HepG2 (cell line): ENCODE results near the gene IQCC. TPM values are rescaled to one million over a fixed set of nuclear protein-coding genes. Genes with fewer than 3 reads are reported as not detected.
A peak's percentile ranks its signal among the peaks of the same experiment; 100 is the strongest.

Experiments used
- ATAC-seq: fragments of 200-7000 bp; cut with Tn5 transposase; 3 replicates; pipeline ENCODE4 v1.9.1; 2020; ENCODE audit warnings: mild to moderate bottlenecking, moderate library complexity
- BruUV-seq: library from RNA; stranded (reverse); fragments of 400-500 nt; replicated peaks from 2 replicates; lab custom pipeline; 2021; lab: Mats Ljungman, UMichigan
- CTCF ChIA-PET: fragments of 300-600 bp; formaldehyde crosslinking; extraction: SDS; loops from one replicate; lab custom pipeline; 2021; ENCODE audit warnings: low total read pairs, inconsistent platforms, low intra/inter-chr PET ratio; lab: Yijun Ruan, JAX
- POLR2A ChIA-PET: fragments of 350-600 bp; sonication (Branson Sonifier 250); formaldehyde crosslinking; loops from one replicate; lab custom pipeline; 2020; ENCODE audit warnings: antibody characterized with exemption, inconsistent platforms; lab: Yijun Ruan, JAX
- DNase-seq: peaks from one replicate; pipeline ENCODE4 v3.0.0-alpha.2; 2015; ENCODE audit warnings: low spot score
- FAIRE-seq: peaks from 3 replicates; lab custom pipeline; 2011; peaks lifted over from hg19 to GRCh38; lab: Jason Lieb, UNC
- H2AFZ ChIP-seq: one replicate; pipeline ENCODE4 v1.6.1; 2011; ENCODE audit warnings: low read length, inconsistent platforms
- H3K27ac ChIP-seq: fragments of 300-600 bp; 3 replicates; pipeline ENCODE4 v1.8.0; 2011; ENCODE audit warnings: mixed run types, mild to moderate bottlenecking, mixed read lengths, low read length, inconsistent platforms; ENCODE audit not compliant: insufficient read depth; ENCODE audit errors: extremely low read length
- H3K27me3 ChIP-seq, 2 experiments: fragments of 200-600 bp in 1 of 2; 2 replicates in 1 of 2; 3 replicates in 1 of 2; pipeline versions ENCODE4 v1.6.0 to v1.8.0; 2011; ENCODE audit warnings: low read length in 2 of 2, mild to moderate bottlenecking in 2 of 2, moderate library complexity in 2 of 2, inconsistent platforms in 1 of 2; ENCODE audit not compliant: insufficient read depth in 2 of 2, control insufficient read depth in 1 of 2
- H3K36me3 ChIP-seq, 2 experiments: fragments of 200-600 bp in 1 of 2; replicated peaks in 1 of 2; 2 replicates in 1 of 2; 3 replicates in 1 of 2; pipeline versions ENCODE4 v1.5.1 to v1.8.0; 2011; ENCODE audit warnings: low read length in 2 of 2, inconsistent platforms in 1 of 2; ENCODE audit not compliant: insufficient read depth in 2 of 2, control insufficient read depth in 1 of 2
- H3K4me1 ChIP-seq: 2 replicates; pipeline ENCODE4 v1.5.1; 2012; ENCODE audit warnings: low read length, inconsistent platforms; ENCODE audit not compliant: insufficient read depth
- H3K4me2 ChIP-seq: 2 replicates; pipeline ENCODE4 v1.6.0; 2011; ENCODE audit warnings: low read depth, low read length, inconsistent platforms
- H3K4me3 ChIP-seq, 3 experiments: fragments of 200-600 bp in 1 of 3; sonication (generic), shearing (Covaris generic) in 1 of 3; replicated peaks in 1 of 3; 2 replicates each; pipeline ENCODE4 v1.5.1; 2011 to 2016; ENCODE audit warnings: low read length in 3 of 3, inconsistent platforms in 2 of 3, low read depth in 2 of 3, mild to moderate bottlenecking in 2 of 3, control low read depth in 1 of 3, mixed read lengths in 1 of 3; ENCODE audit not compliant: insufficient read depth in 1 of 3
- H3K79me2 ChIP-seq: one replicate; pipeline ENCODE4 v1.6.1; 2011; ENCODE audit warnings: low read length, inconsistent platforms; ENCODE audit not compliant: insufficient read depth
- H3K9ac ChIP-seq: 2 replicates; pipeline ENCODE4 v1.6.0; 2011; ENCODE audit warnings: mild to moderate bottlenecking, low read depth, low read length, inconsistent platforms; ENCODE audit not compliant: insufficient read depth
- H3K9me3 ChIP-seq: 2 replicates; pipeline ENCODE4 v1.5.1; 2012; ENCODE audit warnings: mild to moderate bottlenecking, low read length
- H4K20me1 ChIP-seq: 2 replicates; pipeline ENCODE4 v1.6.0; 2011; ENCODE audit warnings: inconsistent platforms, mild to moderate bottlenecking, low read length, moderate library complexity; ENCODE audit not compliant: insufficient read depth
- NBN ChIP-seq: fragments of 450-650 bp; conservative IDR thresholded peaks from 2 replicates; pipeline ENCODE4 v1.6.1; 2017
- NFIC ChIP-seq: IDR thresholded peaks from 2 replicates; pipeline ENCODE4 v1.6.1; 2012; ENCODE audit warnings: mild to moderate bottlenecking, low read length, inconsistent platforms
- PAF1 ChIP-seq: IDR thresholded peaks from 2 replicates; pipeline ENCODE4 v1.6.1; 2016; ENCODE audit warnings: missing genetic modification reagents, missing compliant biosample characterization
- POLR2A ChIP-seq, 2 experiments: IDR thresholded peaks; 2 replicates each; pipeline ENCODE4 v1.6.1; 2011; ENCODE audit warnings: low read depth in 2 of 2, low read length in 2 of 2, mild to moderate bottlenecking in 1 of 2, moderate library complexity in 1 of 2; ENCODE audit not compliant: insufficient read depth in 1 of 2
- POLR2G ChIP-seq: fragments of 200-400 bp; formaldehyde crosslinking; IDR thresholded peaks from 2 replicates; pipeline ENCODE4 v1.6.1; 2018; ENCODE audit warnings: mild to moderate bottlenecking, low read depth, low read length, moderate library complexity
- RFX1 ChIP-seq: fragments of 450-650 bp; IDR thresholded peaks from 2 replicates; pipeline ENCODE4 v1.6.1; 2017
- RORA ChIP-seq: sonication (generic); formaldehyde crosslinking; IDR thresholded peaks from 2 replicates; pipeline ENCODE4 v1.5.0; 2020; ENCODE audit warnings: mild to moderate bottlenecking, missing genetic modification reagents, moderate library complexity
- SKI ChIP-seq: fragments of 450-650 bp; IDR thresholded peaks from one replicate; pipeline ENCODE4 v1.6.1; 2018; ENCODE audit warnings: mild to moderate bottlenecking; ENCODE audit not compliant: partially characterized antibody
- ZNF550 ChIP-seq: sonication (generic); formaldehyde crosslinking; IDR thresholded peaks from 2 replicates; pipeline ENCODE4 v1.4.0; 2020; ENCODE audit warnings: mild to moderate bottlenecking, missing genetic modification reagents, borderline replicate concordance
- WGBS: methylation state at CpG from one replicate; pipeline ENCODE4 v1.1.6; 2017; ENCODE audit warnings: low lambda C conversion rate; 5-methylcytosine and 5-hydroxymethylcytosine counted together
- in situ Hi-C: cut with HindIII; loops from 2 replicates; pipeline ENCODE4 v1.10.0; 2017; ENCODE audit warnings: low pct_unique_long_range_greater_than_20kb; ENCODE audit not compliant: extremely low pct_ligation_motif_present
- intact Hi-C: fragments of 100-400 bp; cut with micrococcal nuclease; formaldehyde crosslinking; loops from one replicate; pipeline ENCODE4 v1.10.0; 2022; ENCODE audit not compliant: unreplicated experiment
- polyA plus RNA-seq, 8 experiments: library from polyadenylated mRNA; depleted of rRNA in 3 of 8; stranded (reverse) in 7 of 8; unstranded in 1 of 8; fragments of >200 nt; fragmentation: Illumina TruSeq in 4 of 8; extraction: Trizol in 4 of 8; gene quantifications; 2 replicates each; pipeline versions ENCODE4 v1.2.1 to v1.2.3, GENCODE V29; 2011 to 2016; ENCODE audit warnings: low read depth in 4 of 8, missing spikeins in 1 of 8, mixed read lengths in 1 of 8; ENCODE audit not compliant: insufficient read depth in 1 of 8
- total RNA-seq, 5 experiments: library from RNA; depleted of rRNA; stranded (reverse); fragments of >200 nt; fragmentation: Illumina TruSeq; extraction: Trizol; gene quantifications; 2 replicates each; pipeline ENCODE4 v1.2.3, GENCODE V29; 2016; ENCODE audit warnings: low read depth in 1 of 5
- TF ChIP-seq, protein P1 (sequence below): IDR thresholded peaks from 2 replicates; pipeline ENCODE4 v1.6.1; 2016; ENCODE audit warnings: mild to moderate bottlenecking

The IQCC gene
- total and polyA plus RNA-seq, 2 of the 13 experiments (the other 11 are each of a cell fraction or from before 2014, with no cell fraction given), result 1.7 to 3.0 TPM

DNA sequence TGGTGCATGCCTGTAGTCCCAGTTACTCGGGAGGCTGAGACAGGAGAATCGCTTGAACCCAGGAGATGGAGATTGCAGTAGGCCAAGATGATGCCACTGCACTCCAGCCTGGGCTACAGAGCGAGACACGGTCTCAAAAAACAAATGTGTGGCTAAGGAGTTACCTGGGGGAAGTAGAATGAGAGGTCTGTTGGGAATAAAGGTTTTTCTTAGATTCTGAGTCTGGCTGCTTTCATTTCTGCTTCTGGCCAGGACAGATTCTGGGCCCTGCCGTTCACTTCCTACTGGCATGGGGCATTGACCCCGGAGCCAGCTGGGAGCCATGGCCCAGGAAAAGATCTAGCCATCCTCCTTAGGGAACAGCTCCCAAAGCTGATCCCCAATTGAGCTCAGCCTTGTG is 3.0 kb downstream of the IQCC start:
- intact Hi-C loops (no loop called here), in situ Hi-C loops (no loop called here)
- FAIRE-seq (no peak), ATAC-seq (no peak), DNase-seq (no peak)
- H3K4me3 ChIP-seq, result no peak overlapping the region
- peaks cover 9% of the 10 kb centered on the region for H3K4me1 ChIP-seq
- H3K27me3 ChIP-seq, result no peaks in the 10 kb centered on the region
- no peaks in the 10 kb centered on the region for H3K9me3 ChIP-seq
- no peak overlapping the region for H2AFZ ChIP-seq
- H3K36me3 ChIP-seq, result no peaks in the 10 kb centered on the region; a peak in 1 of 5 replicates
- ChIA-PET CTCF (no interaction called here), POLR2A (no interaction called here)
- H3K79me2 ChIP-seq, result no peaks in the 10 kb centered on the region
- WGBS, result 91% methylated on average over 5 of the region's 6 CpGs
- no peak overlapping the region for H3K27ac ChIP-seq
- H3K9ac ChIP-seq, result no peak overlapping the region
- TF ChIP-seq, protein P1, sequence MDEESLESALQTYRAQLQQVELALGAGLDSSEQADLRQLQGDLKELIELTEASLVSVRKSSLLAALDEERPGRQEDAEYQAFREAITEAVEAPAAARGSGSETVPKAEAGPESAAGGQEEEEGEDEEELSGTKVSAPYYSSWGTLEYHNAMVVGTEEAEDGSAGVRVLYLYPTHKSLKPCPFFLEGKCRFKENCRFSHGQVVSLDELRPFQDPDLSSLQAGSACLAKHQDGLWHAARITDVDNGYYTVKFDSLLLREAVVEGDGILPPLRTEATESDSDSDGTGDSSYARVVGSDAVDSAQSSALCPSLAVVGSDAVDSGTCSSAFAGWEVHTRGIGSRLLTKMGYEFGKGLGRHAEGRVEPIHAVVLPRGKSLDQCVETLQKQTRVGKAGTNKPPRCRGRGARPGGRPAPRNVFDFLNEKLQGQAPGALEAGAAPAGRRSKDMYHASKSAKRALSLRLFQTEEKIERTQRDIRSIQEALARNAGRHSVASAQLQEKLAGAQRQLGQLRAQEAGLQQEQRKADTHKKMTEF, result no peak
- TF ChIP-seq RORA (CRISPR knock-in tag), result no peak
- no peak for TF ChIP-seq NBN
- TF ChIP-seq POLR2A (IDR thresholded peaks at IDR 0.05; ENCODE audit: insufficient read depth in 1 of 2, low read depth in 2 of 2, low read length in 2 of 2), result 0 out of 4 replicates have a peak, but pooled peaks of 1 of the 2 experiments have one; percentile 22
- BruUV-seq, result no TSS peak
- no peak overlapping the region for H3K4me2 ChIP-seq
- H4K20me1 ChIP-seq, result no peaks in the 10 kb centered on the region

DNA sequence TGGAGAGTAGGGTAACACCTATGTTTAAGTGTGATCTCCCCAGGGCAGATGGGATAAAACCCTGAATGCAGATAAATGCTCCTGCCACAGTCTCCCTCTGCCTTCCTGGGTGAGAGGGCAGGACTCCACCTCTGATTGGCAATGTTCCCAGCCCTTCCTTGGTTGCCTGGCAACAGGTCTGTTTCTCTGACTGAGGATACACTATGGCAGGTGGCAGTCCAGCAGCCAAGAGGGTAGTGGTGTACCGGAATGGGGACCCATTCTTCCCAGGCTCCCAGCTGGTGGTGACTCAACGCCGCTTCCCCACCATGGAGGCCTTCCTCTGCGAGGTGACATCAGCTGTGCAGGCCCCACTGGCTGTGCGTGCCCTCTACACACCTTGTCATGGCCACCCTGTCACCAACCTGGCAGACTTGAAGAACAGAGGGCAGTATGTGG is 3.4 kb downstream of the IQCC start, which contains the start of gene DCDC2B:
Gene DCDC2B, plus strand, starts transcription at position 199 of the 438 bp plus-strand sequence. Its CDS starts 5 bp downstream, at position 204.
- ChIA-PET CTCF (no interaction called here), POLR2A (no interaction called here)
- H3K9ac ChIP-seq, result no peak within 1 kb of the TSS
- H3K4me1 ChIP-seq, result peaks cover 9% of the 10 kb centered on the region
- H3K27ac ChIP-seq, result no peak within 1 kb of the TSS
- ATAC-seq (no peak), FAIRE-seq (no peak), DNase-seq (peak; percentile 24)
- intact Hi-C loops, result no loop called here
- no peak within 1 kb of the TSS for H2AFZ ChIP-seq
- no peaks in the 10 kb centered on the region; a peak in 1 of 5 replicates for H3K36me3 ChIP-seq
- TF ChIP-seq NFIC (no peak), RFX1 (0 out of 2 replicates have a peak, but pooled peaks have one; percentile 17), SKI (no peak), PAF1 (no peak), ZNF550 (no peak), POLR2G (peak; percentile 19; the same call in 1 of the 2 replicates)
- in situ Hi-C loops, result no loop called here
- no TSS peak for BruUV-seq
- no peak within 1 kb of the TSS for H3K4me3 ChIP-seq
- no CpG with 5 or more reads among the region's 5 CpGs for WGBS
- H4K20me1 ChIP-seq, result no peaks in the 10 kb centered on the region
- no peaks in the 10 kb centered on the region for H3K79me2 ChIP-seq
- H3K27me3 ChIP-seq, result no peaks in the 10 kb centered on the region
- H3K9me3 ChIP-seq, result no peaks in the 10 kb centered on the region
- no peak within 1 kb of the TSS for H3K4me2 ChIP-seq
